Muscle layer of colon (tissue), 2 donors: ENCODE data around the gene SLC25A26.

ENCODE experiments used
- H3K27ac ChIP-seq: one replicate; pipeline ENCODE4 v1.7.0; 2013; ENCODE audit warnings: low read depth, mild to moderate bottlenecking, low read length, moderate library complexity
- H3K27me3 ChIP-seq, 2 donors: one replicate each; pipeline ENCODE4 v1.7.0; 2013; ENCODE audit warnings: low read length in 2 of 2, mild to moderate bottlenecking in 2 of 2; ENCODE audit not compliant: insufficient read depth in 2 of 2, control insufficient read depth in 1 of 2
- H3K36me3 ChIP-seq: one replicate; pipeline ENCODE4 v1.7.0; 2013; ENCODE audit warnings: mild to moderate bottlenecking, low read length; ENCODE audit not compliant: insufficient read depth
- H3K4me1 ChIP-seq: one replicate; pipeline ENCODE4 v1.7.0; 2013; ENCODE audit warnings: mild to moderate bottlenecking, low read length; ENCODE audit not compliant: insufficient read depth
- H3K4me3 ChIP-seq, 2 donors: one replicate each; pipeline ENCODE4 v1.7.0; 2013; ENCODE audit warnings: low read length in 2 of 2, low read depth in 1 of 2, mild to moderate bottlenecking in 1 of 2, moderate library complexity in 1 of 2
- H3K9ac ChIP-seq: one replicate; pipeline ENCODE4 v1.7.0; 2013; ENCODE audit warnings: low read length
- H3K9me3 ChIP-seq: one replicate; pipeline ENCODE4 v1.7.0; 2013; ENCODE audit warnings: mild to moderate bottlenecking, low read length
- donor health status: abdominal sarcoma.
- donor health status: Adenocarcinoma of cecum.

The SLC25A26 gene

DNA sequence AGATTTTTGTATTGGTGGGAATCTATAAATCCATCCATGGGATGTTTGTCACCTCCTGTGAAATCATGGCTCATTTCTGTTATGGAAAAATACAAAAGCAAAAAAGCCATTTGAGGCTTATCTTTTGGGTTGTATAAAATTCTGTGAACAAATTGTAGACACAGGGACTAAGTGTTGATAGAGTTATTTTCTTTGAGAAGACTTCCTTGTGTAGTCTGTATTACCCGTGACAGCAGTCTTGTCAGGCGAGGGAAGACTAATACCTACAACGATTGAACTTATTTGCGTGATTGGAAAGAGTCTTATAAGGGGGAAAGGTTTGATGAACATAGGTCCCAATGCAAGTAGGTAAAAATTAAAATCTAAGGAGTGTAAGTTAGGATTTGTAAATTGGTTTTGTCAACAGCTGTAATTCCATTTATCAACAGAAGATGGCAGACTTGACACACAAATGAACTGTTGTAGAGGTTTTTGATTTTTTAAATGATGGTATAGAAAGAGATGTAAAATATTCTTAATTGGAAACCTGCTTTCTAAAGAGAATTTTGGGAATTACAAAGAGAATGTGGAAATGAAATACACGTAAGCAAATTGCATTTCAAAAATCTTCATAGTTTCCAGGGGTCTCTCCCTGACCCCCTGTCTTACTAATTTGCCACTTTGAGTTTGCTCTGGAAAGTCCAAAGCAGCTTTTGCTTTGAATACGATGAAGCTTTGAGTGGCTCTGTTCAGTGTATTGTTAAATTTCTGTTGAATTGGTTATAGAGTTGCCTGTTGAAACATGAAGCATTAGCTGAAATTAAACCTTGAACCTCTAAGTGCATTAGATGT, 33.2 kb downstream of the SLC25A26 start:
- no peaks in the 10 kb centered on the region for H3K9me3 ChIP-seq
- no peak overlapping the region for H3K4me3 ChIP-seq

DNA sequence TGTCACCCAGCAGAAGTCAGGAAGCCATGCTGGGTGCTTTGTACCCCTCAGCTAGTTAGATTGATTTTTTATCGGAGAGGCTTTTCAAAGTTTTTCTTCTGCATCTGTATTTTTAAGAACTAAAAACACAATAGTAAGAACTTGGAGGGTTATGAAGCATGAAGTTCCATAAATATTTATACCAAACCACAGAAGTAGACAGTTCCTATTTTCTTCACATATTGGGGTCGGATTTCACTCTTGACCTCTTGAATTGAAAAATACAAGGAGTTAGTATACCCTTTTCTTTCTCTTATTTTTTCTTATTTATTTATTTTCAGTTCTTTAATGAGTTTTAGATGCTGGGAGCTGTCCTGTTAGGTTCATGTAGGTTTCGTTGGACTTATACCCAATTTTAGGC, 35.1 kb downstream of the SLC25A26 start:
- H3K27me3 ChIP-seq = no peaks in the 10 kb centered on the region

More for the DNA sequence above, 33.2 kb downstream of the SLC25A26 start:
- Histone ChIP-seq H3K27me3 (no peaks in the 10 kb centered on the region), H3K27ac (no peak overlapping the region), H3K36me3 (no peaks in the 10 kb centered on the region), H3K4me1 (peaks cover 3% of the 10 kb centered on the region), H3K9ac (no peak overlapping the region)

DNA sequence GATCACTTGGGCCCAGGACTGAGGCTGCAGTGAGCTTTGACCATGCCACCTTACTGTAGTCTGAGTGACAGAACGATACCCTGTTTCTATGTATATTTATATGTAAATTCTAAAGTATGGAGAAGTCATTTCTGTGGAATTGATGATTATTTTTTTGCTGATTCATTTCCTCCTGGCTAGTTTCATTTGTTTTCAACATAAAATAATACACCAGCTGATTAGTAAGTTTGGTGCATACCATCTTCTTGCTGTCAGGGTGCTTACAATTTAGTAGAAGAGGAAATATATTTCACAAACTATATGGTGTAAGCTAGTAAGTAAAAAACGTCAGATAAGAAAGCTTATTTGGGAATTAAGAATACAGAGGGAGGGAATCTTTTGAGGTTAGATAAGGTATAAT, 36.0 kb downstream of the SLC25A26 start:
- H3K36me3 ChIP-seq = no peaks in the 10 kb centered on the region

More for the DNA sequence above, 35.1 kb downstream of the SLC25A26 start:
- H3K36me3 ChIP-seq = no peaks in the 10 kb centered on the region
- H3K4me3 ChIP-seq = no peak overlapping the region
- H3K9me3 ChIP-seq = no peaks in the 10 kb centered on the region
- peaks cover 3% of the 10 kb centered on the region for H3K4me1 ChIP-seq
- no peak overlapping the region for H3K27ac ChIP-seq
- H3K9ac ChIP-seq = no peak overlapping the region

DNA sequence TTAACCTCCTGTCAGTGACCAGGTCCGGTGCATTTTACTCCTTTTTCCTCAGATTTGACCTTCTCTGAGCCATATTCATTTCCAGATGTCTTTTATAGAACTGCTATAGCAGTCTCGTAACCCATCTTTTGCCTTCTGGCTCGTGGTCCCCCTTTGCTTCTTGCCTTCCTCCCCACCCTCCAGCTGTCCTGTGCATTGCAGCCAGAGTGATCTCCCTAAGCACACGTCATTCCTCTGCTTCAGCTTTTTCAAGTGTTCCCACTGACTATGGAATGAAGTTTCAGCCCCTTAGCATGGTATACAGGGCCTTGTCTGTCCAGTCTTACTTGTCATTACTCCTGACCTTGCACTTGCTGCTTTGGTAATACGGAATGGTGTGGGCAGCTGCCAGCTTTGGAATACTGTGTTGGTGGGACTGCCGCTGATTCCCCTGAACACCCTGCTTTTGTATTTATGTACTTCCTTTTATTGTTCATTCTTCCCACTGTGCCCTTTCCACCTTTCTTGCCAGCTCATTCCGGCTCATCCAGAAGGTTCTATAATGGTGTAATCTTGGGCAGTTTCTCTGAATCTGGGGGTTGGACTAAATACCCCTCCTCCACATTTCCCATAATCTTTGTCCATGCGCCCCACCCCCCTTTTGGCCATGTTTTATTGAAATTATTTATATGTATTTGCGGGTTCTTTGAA, 38.9 kb downstream of the SLC25A26 start:
- no peaks in the 10 kb centered on the region for H3K9me3 ChIP-seq
- H3K4me3 ChIP-seq = no peak overlapping the region
- no peak overlapping the region for H3K9ac ChIP-seq
- no peaks in the 10 kb centered on the region for H3K4me1 ChIP-seq
- no peaks in the 10 kb centered on the region for H3K27me3 ChIP-seq
- H3K27ac ChIP-seq = no peak overlapping the region
- no peaks in the 10 kb centered on the region for H3K36me3 ChIP-seq

More for the DNA sequence above, 36.0 kb downstream of the SLC25A26 start:
- Histone ChIP-seq H3K4me1 (peaks cover 3% of the 10 kb centered on the region), H3K27ac (no peak overlapping the region), H3K27me3 (no peaks in the 10 kb centered on the region), H3K9me3 (no peaks in the 10 kb centered on the region), H3K9ac (no peak overlapping the region), H3K4me3 (no peak overlapping the region)

DNA sequence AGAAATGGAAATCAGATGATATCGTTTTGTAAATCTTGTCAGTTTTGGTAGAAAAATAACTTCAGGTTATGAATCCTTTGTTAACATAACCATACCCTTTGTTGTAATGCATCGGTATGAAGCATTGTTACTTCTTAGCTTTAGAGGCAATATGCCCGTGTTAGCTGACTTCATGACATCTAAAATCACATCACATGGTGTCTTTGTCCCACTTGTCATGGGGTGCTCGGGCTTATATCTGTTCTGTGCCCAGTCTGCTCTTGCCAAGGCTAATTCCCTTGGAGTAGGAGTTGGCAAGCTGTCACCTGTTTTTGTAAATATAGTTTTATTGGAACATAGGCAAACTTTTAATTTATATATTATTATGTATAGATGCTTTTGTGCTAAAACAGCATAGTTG, 39.6 kb downstream of the SLC25A26 start:
- Histone ChIP-seq H3K27me3 (no peaks in the 10 kb centered on the region), H3K4me1 (no peaks in the 10 kb centered on the region), H3K36me3 (no peaks in the 10 kb centered on the region), H3K9me3 (no peaks in the 10 kb centered on the region), H3K9ac (no peak overlapping the region), H3K27ac (no peak overlapping the region), H3K4me3 (no peak overlapping the region)

DNA sequence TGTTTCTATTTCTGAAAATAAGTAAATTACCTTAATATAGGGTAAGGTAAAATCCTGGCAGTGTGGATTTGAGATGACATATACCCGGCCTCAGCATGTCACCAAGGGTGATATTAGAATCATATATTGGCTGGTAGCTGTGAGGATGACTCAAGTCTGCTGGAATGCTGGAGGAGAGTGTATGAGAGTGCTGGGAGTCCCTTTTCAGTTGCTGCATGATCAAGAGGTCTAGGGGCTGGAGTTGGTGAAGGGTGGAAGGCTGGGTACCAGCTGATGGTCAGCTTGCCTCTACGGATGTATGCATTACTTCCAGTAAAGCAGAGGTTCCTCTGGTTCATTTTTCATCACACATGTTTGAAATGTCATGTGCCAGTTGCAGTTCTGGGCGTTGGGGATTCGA, 40.6 kb downstream of the SLC25A26 start:
- Histone ChIP-seq H3K4me3 (no peak overlapping the region), H3K27ac (no peak overlapping the region), H3K36me3 (no peaks in the 10 kb centered on the region), H3K4me1 (no peaks in the 10 kb centered on the region), H3K9ac (no peak overlapping the region), H3K27me3 (no peaks in the 10 kb centered on the region), H3K9me3 (no peaks in the 10 kb centered on the region)

DNA sequence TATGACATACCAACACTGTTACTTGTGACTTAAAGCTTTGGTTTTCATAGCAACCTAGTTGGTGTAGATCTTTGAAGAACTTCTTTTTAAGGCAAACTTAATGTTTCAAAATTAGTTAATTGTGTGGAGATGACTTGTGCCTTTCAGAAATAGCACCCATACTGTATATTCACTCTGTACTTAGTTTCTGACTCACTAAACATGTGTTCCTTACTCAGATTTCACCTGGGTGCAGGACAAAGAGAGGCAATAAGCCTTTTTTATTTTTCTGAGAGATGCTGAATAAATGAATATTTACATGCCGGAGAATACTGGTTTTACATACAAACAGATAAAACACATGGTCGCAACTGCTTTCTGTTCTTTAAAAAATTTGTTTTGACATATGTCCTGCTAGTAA, 44.8 kb downstream of the SLC25A26 start:
- Histone ChIP-seq H3K9me3 (no peaks in the 10 kb centered on the region), H3K27me3 (no peaks in the 10 kb centered on the region), H3K36me3 (no peaks in the 10 kb centered on the region), H3K4me1 (no peaks in the 10 kb centered on the region), H3K27ac (no peak overlapping the region), H3K9ac (no peak overlapping the region), H3K4me3 (no peak overlapping the region)

DNA sequence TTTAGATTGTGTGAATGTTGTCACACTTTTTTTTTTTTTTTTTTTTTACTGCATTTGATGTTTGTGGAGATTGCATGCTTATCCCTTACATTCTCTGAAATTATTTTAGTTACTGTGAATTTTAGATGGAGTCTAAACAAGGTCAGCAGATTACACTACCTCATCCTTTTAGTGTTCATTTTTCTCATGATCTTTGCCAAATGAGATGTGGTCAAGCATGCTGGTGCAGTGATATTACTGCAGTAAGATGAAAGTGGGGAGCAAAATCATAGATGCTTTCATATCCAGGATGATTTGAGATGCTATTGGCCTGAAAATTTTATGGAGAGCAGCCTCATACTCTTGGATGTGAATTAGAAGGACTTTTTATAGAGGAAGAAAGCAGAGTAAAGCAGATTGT, 45.8 kb downstream of the SLC25A26 start:
- no peaks in the 10 kb centered on the region for H3K36me3 ChIP-seq
- no peaks in the 10 kb centered on the region for H3K9me3 ChIP-seq
- no peaks in the 10 kb centered on the region for H3K4me1 ChIP-seq
- H3K27ac ChIP-seq = no peak overlapping the region
- no peaks in the 10 kb centered on the region for H3K27me3 ChIP-seq
- no peak overlapping the region for H3K9ac ChIP-seq
- no peak overlapping the region for H3K4me3 ChIP-seq

DNA sequence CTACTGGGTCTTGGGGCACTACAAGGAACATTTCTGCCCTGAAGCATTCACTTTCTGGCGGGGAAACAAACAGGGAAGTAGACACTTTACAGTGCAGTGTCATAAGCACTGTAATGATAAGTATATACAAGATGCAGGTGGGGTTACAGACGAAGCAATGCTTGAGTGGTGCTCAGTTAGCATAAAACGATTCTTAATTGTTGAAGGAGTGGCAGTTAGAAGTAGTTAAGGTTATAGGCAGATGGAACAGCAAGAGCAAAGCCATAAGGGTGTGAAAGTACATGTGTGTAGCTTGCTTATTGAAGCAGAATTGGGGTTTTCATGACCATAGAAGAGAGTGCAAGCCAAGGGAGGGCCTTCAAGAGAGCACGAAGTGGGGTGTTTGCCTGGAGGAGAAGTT, 46.2 kb downstream of the SLC25A26 start:
- H3K4me3 ChIP-seq = no peak overlapping the region
- H3K9ac ChIP-seq = no peak overlapping the region
- H3K27ac ChIP-seq = no peak overlapping the region
- H3K9me3 ChIP-seq = no peaks in the 10 kb centered on the region
- no peaks in the 10 kb centered on the region for H3K4me1 ChIP-seq
- H3K36me3 ChIP-seq = no peaks in the 10 kb centered on the region
- H3K27me3 ChIP-seq = no peaks in the 10 kb centered on the region

DNA sequence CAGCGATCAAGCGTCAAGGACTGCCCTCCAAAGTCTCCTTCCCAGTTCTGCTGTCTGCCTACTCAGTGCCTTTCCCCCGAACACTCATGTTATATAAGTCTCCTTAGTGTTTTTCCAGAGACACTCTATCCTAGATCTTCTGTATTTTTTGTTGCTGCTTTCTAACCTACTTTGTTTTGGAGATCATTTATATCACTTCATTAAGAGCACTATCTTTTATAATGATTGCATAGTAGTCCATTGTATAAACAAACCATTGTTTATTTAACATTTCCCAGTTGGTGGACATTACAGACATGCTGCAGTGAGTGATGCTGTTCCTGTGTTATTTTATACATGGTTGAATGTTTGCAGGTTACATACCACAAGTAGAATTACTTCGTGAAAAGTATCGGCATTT, 47.1 kb downstream of the SLC25A26 start:
- no peaks in the 10 kb centered on the region for H3K9me3 ChIP-seq
- no peaks in the 10 kb centered on the region for H3K36me3 ChIP-seq
- no peak overlapping the region for H3K9ac ChIP-seq
- no peak overlapping the region for H3K4me3 ChIP-seq
- no peaks in the 10 kb centered on the region for H3K4me1 ChIP-seq
- no peaks in the 10 kb centered on the region for H3K27me3 ChIP-seq
- no peak overlapping the region for H3K27ac ChIP-seq

DNA sequence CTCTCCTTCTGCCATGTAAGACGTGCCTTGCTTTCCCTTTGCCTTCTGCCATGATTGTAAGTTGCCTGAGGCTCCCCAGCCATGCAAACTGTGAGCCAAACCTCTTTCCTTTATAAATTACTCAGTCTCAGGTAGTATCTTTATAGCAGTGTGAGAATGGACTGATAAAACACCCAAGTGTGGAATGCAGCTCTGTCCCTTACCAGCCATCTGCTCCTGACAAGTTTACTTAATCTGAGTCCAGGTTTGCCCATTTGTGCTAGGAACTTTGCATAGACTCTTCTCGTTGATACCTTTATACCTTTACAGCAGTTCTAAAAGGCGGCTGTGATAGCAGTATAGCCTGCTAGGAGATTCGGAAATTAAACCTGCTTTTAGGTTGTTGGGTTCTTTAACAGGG, 48.1 kb downstream of the SLC25A26 start:
- H3K4me3 ChIP-seq = no peak overlapping the region
- no peaks in the 10 kb centered on the region for H3K4me1 ChIP-seq
- H3K36me3 ChIP-seq = no peaks in the 10 kb centered on the region
- H3K27me3 ChIP-seq = no peaks in the 10 kb centered on the region
- H3K9me3 ChIP-seq = no peaks in the 10 kb centered on the region
- no peak overlapping the region for H3K9ac ChIP-seq
- H3K27ac ChIP-seq = no peak overlapping the region

DNA sequence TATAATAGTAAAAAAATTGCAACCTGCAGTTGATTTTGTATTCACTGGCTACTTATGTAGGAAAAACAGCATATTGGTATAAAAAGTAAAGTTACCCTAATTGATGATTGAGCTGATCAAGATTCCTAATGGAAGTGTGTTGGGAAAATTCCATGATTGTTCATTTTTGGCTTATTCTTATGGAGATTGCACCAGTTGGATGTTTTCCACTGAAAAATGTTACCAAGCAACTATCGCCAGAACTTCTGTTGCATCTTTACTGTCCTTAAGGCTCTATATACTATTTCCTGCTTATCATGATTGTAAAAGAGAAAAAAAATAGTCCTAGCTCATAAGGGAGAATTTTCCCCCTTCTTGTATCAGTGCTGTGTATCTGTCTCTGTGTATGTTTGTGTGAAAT, 48.6 kb downstream of the SLC25A26 start:
- no peaks in the 10 kb centered on the region for H3K9me3 ChIP-seq
- H3K36me3 ChIP-seq = no peaks in the 10 kb centered on the region
- no peak overlapping the region for H3K4me3 ChIP-seq
- no peak overlapping the region for H3K9ac ChIP-seq
- no peaks in the 10 kb centered on the region for H3K27me3 ChIP-seq
- no peak overlapping the region for H3K27ac ChIP-seq
- no peaks in the 10 kb centered on the region for H3K4me1 ChIP-seq
